Measurements from ENCODE around the gene TPRA1. TPM values are rescaled to one million over a fixed set of nuclear protein-coding genes. Genes with fewer than 3 reads are reported as not detected.

Gene TPRA1
- total and polyA plus RNA-seq, 9 of the 15 experiments (the other 6 are each of a cell fraction or from before 2014, with no cell fraction given) = 0.66 to 21.5 (median 11.1) TPM

GRCh38 chr3:127544192-127544802 lies 46.2 kb downstream of the TPRA1 start:
- no peaks in the 10 kb centered on the region for H3K36me3 ChIP-seq (ENCODE audit: control insufficient read depth, insufficient read depth, low read length)
- peaks cover 0 to 16% of the 10 kb centered on the region in 2 experiments; a peak in 2 of 5 replicates for H3K4me1 ChIP-seq (replicated peaks in 1 of 2; ENCODE audit: control insufficient read depth in 2 of 2, insufficient read depth in 2 of 2, low read length in 2 of 2)
- intact Hi-C loops (cut with micrococcal nuclease) (no loop called here), in situ Hi-C loops (cut with MboI) (no loop called here)
- H3K4me3 ChIP-seq = no peak overlapping the region
- H3K9ac ChIP-seq (ENCODE audit: insufficient read depth in 1 of 2, low read depth in 2 of 2, low read length in 2 of 2) = no peak overlapping the region
- no peak overlapping the region for H3K4me2 ChIP-seq (ENCODE audit: insufficient read depth, low read length)
- H3K27ac ChIP-seq (ENCODE audit: extremely low read depth, low read depth, low read length) = no peak overlapping the region
- H4K20me1 ChIP-seq (replicated peaks; ENCODE audit: control insufficient read depth, insufficient read depth, low read length) = no peaks in the 10 kb centered on the region
- no TSS peak for BruUV-seq (replicated peaks)
- CTCF ChIA-PET (ENCODE audit: low intra/inter-chr PET ratio) = interaction anchor here (1.0 kb wide), 1 partner anchor 1022 kb away, joined by 3 read pairs; no protein-coding TSS in a partner anchor
- no peaks in the 10 kb centered on the region for H3K79me2 ChIP-seq (ENCODE audit: control insufficient read depth, insufficient read depth, low read length)
- H3K27me3 ChIP-seq (ENCODE audit: control insufficient read depth in 2 of 2, insufficient read depth in 2 of 2, low read length in 2 of 2) = peaks cover 2 to 54% of the 10 kb centered on the region in 2 experiments; a peak in 3 of 5 replicates
- no peaks in the 10 kb centered on the region for H3K9me1 ChIP-seq (ENCODE audit: control insufficient read depth, insufficient read depth, low read length)
- 0% methylated on average over 2 of the region's 10 CpGs for WGBS (ENCODE audit: insufficient coverage, low coverage, missing lambda C conversion rate)
- DNase-seq (ENCODE audit: extremely low read depth in 1 of 4, low spot score in 3 of 4) (peak; percentile 72 to 75 (median 72)), ATAC-seq (peak; percentile 94), FAIRE-seq (peak; percentile 79)
- POLR2A ChIA-PET = no interaction called here
- no peak overlapping the region for H2AFZ ChIP-seq (ENCODE audit: low read depth, low read length)
- no peaks in the 10 kb centered on the region for H3K9me3 ChIP-seq (replicated peaks; ENCODE audit: control insufficient read depth, insufficient read depth, low read depth, low read length)
- no peak for TF ChIP-seq ZNF398 (CRISPR knock-in tag; IDR thresholded peaks at IDR 0.05)
- TF ChIP-seq NR2C1 (IDR thresholded peaks at IDR 0.05) = no peak
- TF ChIP-seq NR2C1 (tag; IDR thresholded peaks at IDR 0.05) = no peak
- TF ChIP-seq HNRNPH1 (optimal IDR thresholded peaks at IDR 0.05; ENCODE audit: low read depth, low read length) = no peak
- peak; percentile 31; the same call in 1 of the 2 replicates for TF ChIP-seq REST (IDR thresholded peaks at IDR 0.05; ENCODE audit: borderline replicate concordance)
- no peak for TF ChIP-seq REST (CRISPR knock-in tag; IDR thresholded peaks at IDR 0.05; ENCODE audit: low read depth)
- TF ChIP-seq DDX20 (tag; IDR thresholded peaks at IDR 0.05; ENCODE audit: low read depth) = no peak
- no peak for TF ChIP-seq CBFA2T2 (conservative IDR thresholded peaks at IDR 0.05)
- TF ChIP-seq ETV1 (tag; conservative IDR thresholded peaks at IDR 0.05; ENCODE audit: low read depth) = no peak
- peak; percentile 74; the same call in 1 of the 2 replicates for TF ChIP-seq STAG1 (CRISPR knock-in tag; IDR thresholded peaks at IDR 0.05; ENCODE audit: borderline replicate concordance)
